Osteocyte (in vitro differentiated cells): Measurements from ENCODE around the gene SLC5A4. TPM values are rescaled to one million over a fixed set of nuclear protein-coding genes. Genes with fewer than 3 reads are reported as not detected.

Experiments
- DNase-seq: peaks from one replicate; pipeline ENCODE4 v3.0.0; 2021; ENCODE audit warnings: mixed read lengths; ENCODE audit not compliant: unreplicated experiment; ENCODE audit errors: extremely low spot score
- H3K27ac Mint-ChIP-seq: one replicate; pipeline ENCODE4 v1.8.0; 2021; ENCODE audit warnings: mild to moderate bottlenecking, mixed read lengths; ENCODE audit not compliant: unreplicated experiment
- H3K27me3 Mint-ChIP-seq: one replicate; pipeline ENCODE4 v1.8.0; 2021; ENCODE audit warnings: mixed read lengths; ENCODE audit not compliant: unreplicated experiment
- H3K36me3 Mint-ChIP-seq: one replicate; pipeline ENCODE4 v1.8.0; 2021; ENCODE audit warnings: mixed read lengths; ENCODE audit not compliant: unreplicated experiment
- H3K4me1 Mint-ChIP-seq: one replicate; pipeline ENCODE4 v1.8.0; 2021; ENCODE audit warnings: mixed read lengths; ENCODE audit not compliant: unreplicated experiment
- H3K4me3 Mint-ChIP-seq: one replicate; pipeline ENCODE4 v1.8.0; 2021; ENCODE audit warnings: mild to moderate bottlenecking, moderate library complexity, mixed read lengths; ENCODE audit not compliant: unreplicated experiment
- H3K9me3 Mint-ChIP-seq: one replicate; pipeline ENCODE4 v1.8.0; 2021; ENCODE audit warnings: mixed read lengths; ENCODE audit not compliant: unreplicated experiment
- CTCF ChIP-seq: fragments of 200-600 bp; sonication (generic); IDR thresholded peaks from 2 replicates; pipeline ENCODE4 v1.5.0; 2021; ENCODE audit warnings: antibody characterized with exemption, mild to moderate bottlenecking, moderate library complexity
- total RNA-seq: library from RNA; stranded (reverse); gene quantifications from 2 replicates; pipeline ENCODE4 v1.2.1, GENCODE V29; 2021

SLC5A4 gene
- total RNA-seq, 1 donor from 2014 or later: not detected

- Mint-ChIP-seq H3K4me3 (no peak overlapping the region), H3K27me3 (peaks cover 5% of the 10 kb centered on the region), H3K36me3 (no peaks in the 10 kb centered on the region), H3K4me1 (no peaks in the 10 kb centered on the region), H3K9me3 (no peaks in the 10 kb centered on the region), H3K27ac (no peak overlapping the region)
- no peak for DNase-seq
- no peak for TF ChIP-seq CTCF
Observed at GRCh38 chr22:32185821-32186220, 69.3 kb downstream of the SLC5A4 start.

- Mint-ChIP-seq H3K9me3 (no peaks in the 10 kb centered on the region), H3K27me3 (peaks cover 2% of the 10 kb centered on the region), H3K27ac (no peak overlapping the region), H3K4me1 (no peaks in the 10 kb centered on the region), H3K4me3 (no peak overlapping the region), H3K36me3 (no peaks in the 10 kb centered on the region)
- TF ChIP-seq CTCF: no peak
- DNase-seq: no peak
Observed at GRCh38 chr22:32183625-32184024, 71.5 kb downstream of the SLC5A4 start.

- H3K9me3 Mint-ChIP-seq: no peaks in the 10 kb centered on the region
- no peak for TF ChIP-seq CTCF
- no peak for DNase-seq
- H3K4me3 Mint-ChIP-seq: no peak overlapping the region
- H3K4me1 Mint-ChIP-seq: no peaks in the 10 kb centered on the region
- no peaks in the 10 kb centered on the region for H3K36me3 Mint-ChIP-seq
- peaks cover 2% of the 10 kb centered on the region for H3K27me3 Mint-ChIP-seq
- H3K27ac Mint-ChIP-seq: no peak overlapping the region
Observed at GRCh38 chr22:32181043-32181442, 74.1 kb downstream of the SLC5A4 start.

GRCh38 chr22:32177221-32177765 lies 77.9 kb downstream of the SLC5A4 start:
- no peak for TF ChIP-seq CTCF
- Mint-ChIP-seq H3K27ac (no peak overlapping the region), H3K36me3 (no peaks in the 10 kb centered on the region), H3K4me3 (no peak overlapping the region), H3K27me3 (peaks cover 9% of the 10 kb centered on the region), H3K9me3 (no peaks in the 10 kb centered on the region), H3K4me1 (no peaks in the 10 kb centered on the region)
- DNase-seq: peak; percentile 54

- Mint-ChIP-seq H3K27me3 (peaks cover 9% of the 10 kb centered on the region), H3K36me3 (no peaks in the 10 kb centered on the region), H3K4me1 (no peaks in the 10 kb centered on the region), H3K9me3 (no peaks in the 10 kb centered on the region), H3K27ac (no peak overlapping the region), H3K4me3 (no peak overlapping the region)
- no peak for TF ChIP-seq CTCF
- DNase-seq: peak; percentile 84
Observed at GRCh38 chr22:32175683-32176644, 79.2 kb downstream of the SLC5A4 start.
